OCI-LY1 (cell line): ENCODE measurements around the gene ZC2HC1C.

Source experiments
- H2AFZ ChIP-seq: fragments of 200-600 bp; sonication (generic), shearing (Covaris generic); 2 replicates; pipeline ENCODE4 v1.6.0; 2014; ENCODE audit warnings: antibody characterized with exemption, mild to moderate bottlenecking, low read length
- H3F3A ChIP-seq: fragments of 200-600 bp; sonication (generic), shearing (Covaris generic); 2 replicates; pipeline ENCODE4 v1.6.0; 2014; ENCODE audit warnings: mild to moderate bottlenecking, antibody characterized with exemption, low read length, moderate library complexity; ENCODE audit not compliant: insufficient read depth
- H3K27ac ChIP-seq: fragments of 200-600 bp; sonication (generic); 2 replicates; pipeline ENCODE4 v1.5.1; 2014; ENCODE audit warnings: low read length, mixed run types, mild to moderate bottlenecking, low read depth; ENCODE audit not compliant: poor library complexity, severe bottlenecking
- H3K27me3 ChIP-seq: fragments of 200-600 bp; sonication (generic); 2 replicates; pipeline ENCODE4 v1.6.0; 2014; ENCODE audit warnings: antibody characterized with exemption, mild to moderate bottlenecking, low read length, moderate library complexity; ENCODE audit not compliant: insufficient read depth
- H3K36me3 ChIP-seq: fragments of 200-600 bp; sonication (generic); 2 replicates; pipeline ENCODE4 v1.6.1; 2014; ENCODE audit warnings: mild to moderate bottlenecking, antibody characterized with exemption, low read length, moderate library complexity, mixed read lengths; ENCODE audit not compliant: insufficient read depth
- H3K4me1 ChIP-seq: fragments of 200-600 bp; sonication (generic); 2 replicates; pipeline ENCODE4 v1.5.1; 2014; ENCODE audit warnings: mild to moderate bottlenecking, low read length, moderate library complexity; ENCODE audit not compliant: insufficient read depth, severe bottlenecking
- H3K4me2 ChIP-seq: fragments of 200-600 bp; sonication (generic), shearing (Covaris generic); 2 replicates; pipeline ENCODE4 v1.6.1; 2014; ENCODE audit warnings: low read length
- H3K4me3 ChIP-seq: fragments of 200-600 bp; sonication (generic); 2 replicates; pipeline ENCODE4 v1.5.1; 2014; ENCODE audit warnings: low read length, low read depth, mild to moderate bottlenecking, mixed read lengths; ENCODE audit not compliant: poor library complexity, severe bottlenecking
- H3K79me2 ChIP-seq: fragments of 200-600 bp; shearing (Covaris generic); 2 replicates; pipeline ENCODE4 v1.6.1; 2016; ENCODE audit warnings: mixed run types, low read length, mixed read lengths; ENCODE audit not compliant: insufficient read depth
- H3K9ac ChIP-seq: fragments of 200-600 bp; sonication (generic), shearing (Covaris generic); 2 replicates; pipeline ENCODE4 v1.6.1; 2014; ENCODE audit warnings: mild to moderate bottlenecking, low read length, mixed read lengths
- H3K9me2 ChIP-seq: fragments of 200-600 bp; sonication (generic), shearing (Covaris generic); 2 replicates; pipeline ENCODE4 v1.6.1; 2014; ENCODE audit warnings: low read depth, mild to moderate bottlenecking, low read length, mixed read lengths
- H3K9me3 ChIP-seq: fragments of 200-600 bp; shearing (Covaris generic); 2 replicates; pipeline ENCODE4 v1.6.1; 2014; ENCODE audit warnings: low read length, mixed read lengths
- H4K20me1 ChIP-seq: fragments of 200-600 bp; sonication (generic), shearing (Covaris generic); 2 replicates; pipeline ENCODE4 v1.6.0; 2016; ENCODE audit warnings: mild to moderate bottlenecking, low read length; ENCODE audit not compliant: insufficient read depth
- CTCF ChIP-seq: fragments of 200-600 bp; sonication (generic), shearing (Covaris generic); IDR thresholded peaks from 2 replicates; pipeline ENCODE4 v1.5.1; 2017; ENCODE audit warnings: mild to moderate bottlenecking, antibody characterized with exemption, low read length, moderate library complexity, mixed read lengths
- EZH2 ChIP-seq: fragments of 200-600 bp; sonication (generic), shearing (Covaris generic); IDR thresholded peaks from 2 replicates; pipeline ENCODE4 v1.8.0; 2017; ENCODE audit warnings: borderline replicate concordance, mixed run types, mild to moderate bottlenecking, antibody characterized with exemption, low read length, moderate library complexity, mixed read lengths

Gene ZC2HC1C

GRCh38 chr14:75094896-75095295 lies 25.5 kb downstream of the ZC2HC1C start:
- Histone ChIP-seq H3K36me3 (peaks cover 77% of the 10 kb centered on the region), H3K4me1 (no peaks in the 10 kb centered on the region)

GRCh38 chr14:75095690-75096089 lies 26.2 kb downstream of the ZC2HC1C start:
- H3K27ac ChIP-seq: no peak overlapping the region
- H3K36me3 ChIP-seq: peaks cover 79% of the 10 kb centered on the region
- no peaks in the 10 kb centered on the region for H3F3A ChIP-seq
- TF ChIP-seq EZH2 (no peak), CTCF (no peak)
- H4K20me1 ChIP-seq: no peaks in the 10 kb centered on the region
- no peaks in the 10 kb centered on the region for H3K9me2 ChIP-seq
- no peaks in the 10 kb centered on the region for H3K27me3 ChIP-seq
- H3K9ac ChIP-seq: no peak overlapping the region
- H3K4me2 ChIP-seq: no peak overlapping the region
- no peaks in the 10 kb centered on the region for H3K79me2 ChIP-seq
- no peak overlapping the region for H3K4me3 ChIP-seq
- H2AFZ ChIP-seq: no peak overlapping the region
- no peaks in the 10 kb centered on the region for H3K4me1 ChIP-seq
- no peaks in the 10 kb centered on the region for H3K9me3 ChIP-seq

More at GRCh38 chr14:75094896-75095295, 25.5 kb downstream of the ZC2HC1C start:
- no peaks in the 10 kb centered on the region for H4K20me1 ChIP-seq
- no peaks in the 10 kb centered on the region for H3K9me2 ChIP-seq
- H3K4me3 ChIP-seq: no peak overlapping the region
- H3K27ac ChIP-seq: no peak overlapping the region
- H3K27me3 ChIP-seq: no peaks in the 10 kb centered on the region
- TF ChIP-seq EZH2 (no peak), CTCF (no peak)
- no peaks in the 10 kb centered on the region for H3K79me2 ChIP-seq
- no peaks in the 10 kb centered on the region for H3F3A ChIP-seq
- no peak overlapping the region for H3K4me2 ChIP-seq
- H3K9ac ChIP-seq: no peak overlapping the region
- no peak overlapping the region for H2AFZ ChIP-seq
- no peaks in the 10 kb centered on the region for H3K9me3 ChIP-seq

GRCh38 chr14:75096959-75097358 lies 27.5 kb downstream of the ZC2HC1C start:
- Histone ChIP-seq H3F3A (no peaks in the 10 kb centered on the region), H3K4me3 (no peak overlapping the region), H3K4me2 (no peak overlapping the region), H3K27ac (no peak overlapping the region), H3K4me1 (no peaks in the 10 kb centered on the region), H2AFZ (no peak overlapping the region), H3K9ac (no peak overlapping the region), H3K36me3 (peaks cover 79% of the 10 kb centered on the region), H3K79me2 (no peaks in the 10 kb centered on the region), H3K27me3 (no peaks in the 10 kb centered on the region), H3K9me2 (no peaks in the 10 kb centered on the region), H3K9me3 (no peaks in the 10 kb centered on the region), H4K20me1 (no peaks in the 10 kb centered on the region)
- TF ChIP-seq EZH2 (no peak), CTCF (no peak)
